ENCODE results near the gene GABBR2.

DNA sequence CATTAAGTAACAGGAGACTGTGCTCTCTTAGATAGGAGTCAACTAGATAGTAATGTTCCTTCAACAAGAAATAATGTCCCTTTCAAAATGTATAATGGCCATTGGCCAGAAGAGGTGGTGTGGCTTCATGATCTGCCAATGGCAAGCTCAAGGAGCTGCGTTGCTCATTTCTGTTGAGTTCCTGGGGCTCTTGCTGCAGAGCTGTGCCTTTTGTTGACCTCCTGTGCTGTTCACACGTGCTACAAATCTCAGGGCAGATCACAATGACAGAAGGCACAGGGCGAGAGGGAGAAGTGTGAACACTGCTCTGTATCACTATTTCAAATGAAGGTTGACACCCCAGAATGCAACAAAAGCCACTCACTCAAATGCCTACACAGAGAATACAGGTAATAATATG, 437.3 kb downstream of the GABBR2 start:
- TF ChIP-seq, protein P1, sequence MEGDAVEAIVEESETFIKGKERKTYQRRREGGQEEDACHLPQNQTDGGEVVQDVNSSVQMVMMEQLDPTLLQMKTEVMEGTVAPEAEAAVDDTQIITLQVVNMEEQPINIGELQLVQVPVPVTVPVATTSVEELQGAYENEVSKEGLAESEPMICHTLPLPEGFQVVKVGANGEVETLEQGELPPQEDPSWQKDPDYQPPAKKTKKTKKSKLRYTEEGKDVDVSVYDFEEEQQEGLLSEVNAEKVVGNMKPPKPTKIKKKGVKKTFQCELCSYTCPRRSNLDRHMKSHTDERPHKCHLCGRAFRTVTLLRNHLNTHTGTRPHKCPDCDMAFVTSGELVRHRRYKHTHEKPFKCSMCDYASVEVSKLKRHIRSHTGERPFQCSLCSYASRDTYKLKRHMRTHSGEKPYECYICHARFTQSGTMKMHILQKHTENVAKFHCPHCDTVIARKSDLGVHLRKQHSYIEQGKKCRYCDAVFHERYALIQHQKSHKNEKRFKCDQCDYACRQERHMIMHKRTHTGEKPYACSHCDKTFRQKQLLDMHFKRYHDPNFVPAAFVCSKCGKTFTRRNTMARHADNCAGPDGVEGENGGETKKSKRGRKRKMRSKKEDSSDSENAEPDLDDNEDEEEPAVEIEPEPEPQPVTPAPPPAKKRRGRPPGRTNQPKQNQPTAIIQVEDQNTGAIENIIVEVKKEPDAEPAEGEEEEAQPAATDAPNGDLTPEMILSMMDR (IDR thresholded peaks at IDR 0.05) = no peak
- TF ChIP-seq POLR2A (IDR thresholded peaks at IDR 0.05) = no peak

All from adrenal gland (tissue), 5 donors.